ENCODE data around the gene RELA.
A peak's percentile ranks its signal among the peaks of the same experiment; 100 is the strongest.

RELA gene

DNA sequence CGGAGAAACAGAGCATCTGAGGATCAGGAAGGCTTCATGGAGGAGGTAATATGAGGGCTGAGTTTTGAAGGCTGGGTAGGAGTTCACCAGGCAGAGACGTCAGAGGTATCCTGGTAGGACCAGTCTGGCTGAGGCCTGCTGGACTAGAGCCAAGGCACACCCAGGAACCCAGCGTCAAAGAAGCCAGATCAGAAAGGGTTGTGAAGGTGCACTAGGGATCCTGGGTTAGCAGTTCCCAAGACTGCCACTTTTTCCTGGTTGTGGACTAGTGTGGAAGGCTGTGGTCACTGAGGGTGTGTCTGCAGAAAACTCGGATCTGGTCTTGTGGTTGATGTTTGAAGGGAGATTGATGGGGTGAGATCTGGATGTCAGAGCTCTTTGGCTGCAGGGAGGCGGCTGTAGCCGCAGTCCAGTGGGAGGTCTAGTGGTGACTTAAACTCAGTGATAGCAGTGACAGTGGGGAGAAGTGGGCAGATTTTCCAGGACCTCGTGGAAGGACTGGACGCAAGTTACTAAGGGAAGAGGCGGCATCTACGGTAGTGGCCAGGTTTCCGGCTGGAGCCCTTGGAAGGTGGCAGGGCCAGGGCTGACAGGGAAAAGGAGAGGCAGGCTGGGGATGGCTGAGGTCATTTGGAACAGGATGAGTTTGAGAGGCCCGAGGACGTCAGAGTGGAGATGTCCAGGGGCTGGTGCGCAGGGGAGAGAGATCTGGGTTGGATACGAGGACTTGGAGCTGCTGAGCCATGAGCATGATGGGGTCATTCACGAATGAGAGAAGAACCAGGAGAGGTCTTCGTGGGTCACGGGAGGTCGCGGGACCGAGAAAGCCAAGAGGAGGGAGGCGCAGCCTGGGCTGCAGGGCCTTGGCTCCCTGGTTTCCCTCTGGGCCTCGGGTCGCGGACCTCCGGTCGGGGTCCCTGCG lies 10.9 kb downstream of the RELA start (continued):
- TF ChIP-seq KLF9 (tag by site-specific recombination; IDR thresholded peaks at IDR 0.05; ENCODE audit: low read depth) (no peak; the same call in 1 of the 2 replicates), ZNF768 (tag by site-specific recombination; IDR thresholded peaks at IDR 0.05) (no peak), ZNF776 (tag by site-specific recombination; IDR thresholded peaks at IDR 0.05; ENCODE audit: borderline replicate concordance) (no peak), ZNF843 (tag by site-specific recombination; IDR thresholded peaks at IDR 0.05) (no peak), ZNF23 (tag by site-specific recombination; IDR thresholded peaks at IDR 0.05; ENCODE audit: borderline replicate concordance) (no peak)
- TF ChIP-seq, protein P1, sequence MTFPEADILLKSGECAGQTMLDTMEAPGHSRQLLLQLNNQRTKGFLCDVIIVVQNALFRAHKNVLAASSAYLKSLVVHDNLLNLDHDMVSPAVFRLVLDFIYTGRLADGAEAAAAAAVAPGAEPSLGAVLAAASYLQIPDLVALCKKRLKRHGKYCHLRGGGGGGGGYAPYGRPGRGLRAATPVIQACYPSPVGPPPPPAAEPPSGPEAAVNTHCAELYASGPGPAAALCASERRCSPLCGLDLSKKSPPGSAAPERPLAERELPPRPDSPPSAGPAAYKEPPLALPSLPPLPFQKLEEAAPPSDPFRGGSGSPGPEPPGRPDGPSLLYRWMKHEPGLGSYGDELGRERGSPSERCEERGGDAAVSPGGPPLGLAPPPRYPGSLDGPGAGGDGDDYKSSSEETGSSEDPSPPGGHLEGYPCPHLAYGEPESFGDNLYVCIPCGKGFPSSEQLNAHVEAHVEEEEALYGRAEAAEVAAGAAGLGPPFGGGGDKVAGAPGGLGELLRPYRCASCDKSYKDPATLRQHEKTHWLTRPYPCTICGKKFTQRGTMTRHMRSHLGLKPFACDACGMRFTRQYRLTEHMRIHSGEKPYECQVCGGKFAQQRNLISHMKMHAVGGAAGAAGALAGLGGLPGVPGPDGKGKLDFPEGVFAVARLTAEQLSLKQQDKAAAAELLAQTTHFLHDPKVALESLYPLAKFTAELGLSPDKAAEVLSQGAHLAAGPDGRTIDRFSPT (tag by site-specific recombination; IDR thresholded peaks at IDR 0.05), result no peak

DNA sequence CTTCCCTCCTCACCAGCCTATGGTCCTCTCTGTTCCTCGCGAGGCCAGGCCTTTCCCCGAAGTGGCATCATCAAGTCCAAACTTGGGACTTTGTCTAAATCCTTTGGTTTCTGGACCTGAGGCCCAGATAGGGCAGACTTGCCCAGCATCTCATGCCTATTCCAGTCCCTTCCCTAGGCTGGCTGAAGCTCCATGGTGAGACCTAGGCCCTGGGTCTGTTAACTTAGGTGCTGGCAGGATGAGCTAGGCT lies 11.5 kb downstream of the RELA start:
- no peak for TF ChIP-seq ZBTB48 (tag by site-specific recombination; IDR thresholded peaks at IDR 0.05)
- Histone ChIP-seq H3K9me3 (ENCODE audit: control insufficient read depth, insufficient read depth, low read depth, low read length) (no peaks in the 10 kb centered on the region), H3K4me1 (ENCODE audit: control insufficient read depth, insufficient read depth, low read length) (peaks cover 8% of the 10 kb centered on the region), H3K4me3 (ENCODE audit: low read depth, low read length) (no peak overlapping the region), H3K36me3 (ENCODE audit: control insufficient read depth in 2 of 2, insufficient read depth in 1 of 2, low read length in 2 of 2) (peaks cover 0 to 56% of the 10 kb centered on the region in 2 experiments; a peak in 1 of 3 replicates), H3K27ac (ENCODE audit: extremely low read depth, low read depth, low read length) (no peak overlapping the region)
- ChIA-PET POLR2A (interaction anchor here (3.8 to 6.5 kb wide), 3 partner anchors 11 to 37 kb away, joined by 13 to 50 read pairs (median 34); partner anchors contain the start of genes MAP3K11, PCNX3, RELA and SIPA1), CTCF (interaction anchor here (0.7 to 1.3 kb wide), 2 partner anchors 25 to 393 kb away, joined by 3 to 4 read pairs; no protein-coding TSS in a partner anchor)

DNA sequence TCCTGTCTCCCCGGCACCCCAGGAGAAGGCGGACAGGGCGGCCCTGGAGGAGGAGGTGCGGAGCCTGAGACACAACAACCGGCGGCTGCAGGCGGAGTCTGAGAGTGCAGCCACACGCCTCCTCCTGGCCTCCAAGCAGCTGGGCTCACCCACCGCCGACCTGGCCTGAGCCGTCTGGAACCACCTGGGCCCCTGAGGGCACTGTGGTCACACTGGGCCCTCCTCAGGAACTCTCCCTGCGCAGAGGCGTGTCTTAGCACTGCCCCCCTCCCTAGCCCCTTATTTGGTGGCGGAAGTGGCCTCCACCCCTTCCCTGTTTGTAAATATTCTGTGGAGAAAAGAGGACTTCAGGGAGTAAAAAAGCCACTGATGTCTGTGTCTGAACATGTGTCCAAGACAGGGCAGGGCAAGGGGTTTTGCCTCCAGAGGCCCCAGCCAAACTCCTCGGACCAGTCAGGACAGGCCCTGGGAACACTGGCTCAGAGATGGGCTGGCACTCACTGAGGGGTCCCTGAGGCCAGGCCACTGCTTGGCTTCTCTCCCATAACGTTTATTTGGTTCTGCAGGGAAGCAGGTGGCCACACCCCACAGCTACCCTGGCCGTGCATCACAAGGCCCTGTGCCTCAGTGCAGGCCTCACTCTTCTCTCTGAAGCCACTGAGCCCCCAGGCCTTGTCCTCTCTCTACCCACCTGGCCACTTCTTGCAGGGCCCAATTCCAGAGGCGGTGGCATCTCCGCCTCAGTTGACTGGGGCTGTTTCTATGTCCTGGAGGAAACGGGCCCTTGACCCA lies 12.0 kb downstream of the RELA start:
- Histone ChIP-seq H3K27ac (ENCODE audit: extremely low read depth, low read depth, low read length) (no peak overlapping the region), H3K4me3 (ENCODE audit: low read depth, low read length) (no peak overlapping the region), H3K9me3 (ENCODE audit: control insufficient read depth, insufficient read depth, low read depth, low read length) (no peaks in the 10 kb centered on the region), H3K36me3 (ENCODE audit: control insufficient read depth in 2 of 2, insufficient read depth in 1 of 2, low read length in 2 of 2) (peaks cover 0 to 56% of the 10 kb centered on the region in 2 experiments; a peak in 1 of 3 replicates), H3K4me1 (ENCODE audit: control insufficient read depth, insufficient read depth, low read length) (peaks cover 8% of the 10 kb centered on the region)
- TF ChIP-seq, protein P2, sequence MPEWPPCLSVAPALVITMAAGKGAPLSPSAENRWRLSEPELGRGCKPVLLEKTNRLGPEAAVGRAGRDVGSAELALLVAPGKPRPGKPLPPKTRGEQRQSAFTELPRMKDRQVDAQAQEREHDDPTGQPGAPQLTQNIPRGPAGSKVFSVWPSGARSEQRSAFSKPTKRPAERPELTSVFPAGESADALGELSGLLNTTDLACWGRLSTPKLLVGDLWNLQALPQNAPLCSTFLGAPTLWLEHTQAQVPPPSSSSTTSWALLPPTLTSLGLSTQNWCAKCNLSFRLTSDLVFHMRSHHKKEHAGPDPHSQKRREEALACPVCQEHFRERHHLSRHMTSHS (tag by site-specific recombination; IDR thresholded peaks at IDR 0.05), result no peak
- peak; percentile 12; the same call in 1 of the 2 replicates for TF ChIP-seq ZIC2 (tag by site-specific recombination; IDR thresholded peaks at IDR 0.05)
- TF ChIP-seq ZNF112 (tag by site-specific recombination; IDR thresholded peaks at IDR 0.05), result no peak
- TF ChIP-seq OVOL3 (tag by site-specific recombination; IDR thresholded peaks at IDR 0.05), result no peak
- POLR2A ChIA-PET, result interaction anchor here (1.0 to 6.5 kb wide), 5 partner anchors 8 to 36 kb away, joined by 3 to 50 read pairs (median 13); partner anchors contain the start of genes MAP3K11, PCNX3, RELA and SIPA1
- CTCF ChIA-PET, result interaction anchor here (0.7 to 1.3 kb wide), 2 partner anchors 25 to 394 kb away, joined by 3 to 4 read pairs; no protein-coding TSS in a partner anchor

DNA sequence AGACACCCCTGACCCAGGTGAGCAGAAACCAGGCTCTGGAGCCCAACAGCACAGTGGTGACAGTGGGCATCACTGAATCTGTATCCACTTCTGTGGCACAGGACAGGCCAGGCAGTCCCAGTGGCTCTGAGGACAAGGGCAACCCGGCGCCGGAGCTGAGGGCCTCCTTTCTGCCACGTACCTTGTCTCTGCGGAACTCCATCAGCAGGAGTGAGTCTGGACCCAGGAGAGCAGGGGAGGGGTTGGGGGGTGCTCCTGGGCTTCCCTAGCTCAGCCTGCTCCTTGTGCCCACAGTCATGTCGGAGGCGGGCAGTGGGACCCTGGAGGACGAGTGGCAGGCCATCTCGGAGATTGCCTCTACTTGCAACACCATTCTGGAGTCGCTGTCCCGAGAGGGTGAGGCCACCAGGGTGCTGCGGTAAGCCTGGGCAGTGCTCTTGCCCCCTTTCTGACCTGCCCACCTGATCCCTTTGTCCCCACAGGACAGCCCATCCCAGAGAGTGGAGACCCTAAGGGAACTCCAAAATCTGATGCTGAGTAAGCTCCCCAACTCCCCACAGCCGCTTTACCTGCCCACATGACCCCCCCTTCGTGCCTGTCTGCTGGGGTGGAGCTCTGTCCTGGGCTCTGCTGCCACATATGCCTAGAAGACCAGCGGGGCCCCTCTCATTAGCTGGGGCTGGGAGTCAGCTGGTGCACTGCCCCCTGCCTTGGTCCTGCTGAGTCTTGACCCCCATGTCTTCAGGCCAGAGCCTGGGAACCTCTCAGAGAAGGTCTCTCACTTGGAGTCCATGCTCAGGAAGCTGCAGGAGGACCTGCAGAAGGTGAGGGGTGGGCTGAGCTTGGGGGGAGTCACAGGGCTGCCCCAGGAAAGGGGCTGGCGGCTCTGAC lies 12.8 kb downstream of the RELA start:
- no peak overlapping the region for H3K4me3 ChIP-seq (ENCODE audit: low read depth, low read length)
- CTCF ChIA-PET, result interaction anchor here (0.6 to 1.3 kb wide), 5 partner anchors 8 to 184 kb away, joined by 3 to 5 read pairs (median 3); partner anchors contain the start of gene SNX32
- TF ChIP-seq ZNF514 (tag by site-specific recombination; IDR thresholded peaks at IDR 0.05), result no peak
- TF ChIP-seq ZNF24 (tag by site-specific recombination; IDR thresholded peaks at IDR 0.05), result no peak
- TF ChIP-seq GLIS2 (tag by site-specific recombination; IDR thresholded peaks at IDR 0.05), result 0 out of 2 replicates have a peak, but pooled peaks have one; percentile 10
- TF ChIP-seq, protein P3, sequence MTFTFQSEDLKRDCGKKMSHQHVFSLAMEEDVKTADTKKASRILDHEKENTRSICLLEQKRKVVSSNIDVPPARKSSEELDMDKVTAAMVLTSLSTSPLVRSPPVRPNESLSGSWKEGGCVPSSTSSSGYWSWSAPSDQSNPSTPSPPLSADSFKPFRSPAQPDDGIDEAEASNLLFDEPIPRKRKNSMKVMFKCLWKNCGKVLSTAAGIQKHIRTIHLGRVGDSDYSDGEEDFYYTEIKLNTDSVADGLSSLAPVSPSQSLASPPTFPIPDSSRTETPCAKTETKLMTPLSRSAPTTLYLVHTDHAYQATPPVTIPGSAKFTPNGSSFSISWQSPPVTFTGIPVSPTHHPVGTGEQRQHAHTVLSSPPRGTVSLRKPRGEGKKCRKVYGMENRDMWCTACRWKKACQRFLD (tag by site-specific recombination; IDR thresholded peaks at IDR 0.05), result no peak
- TF ChIP-seq ZIC2 (tag by site-specific recombination; IDR thresholded peaks at IDR 0.05), result peak; percentile 76
- peaks cover 8% of the 10 kb centered on the region for H3K4me1 ChIP-seq (ENCODE audit: control insufficient read depth, insufficient read depth, low read length)
- H3K9me3 ChIP-seq (ENCODE audit: control insufficient read depth, insufficient read depth, low read depth, low read length), result no peaks in the 10 kb centered on the region
- peaks cover 0 to 56% of the 10 kb centered on the region in 2 experiments; a peak in 1 of 3 replicates for H3K36me3 ChIP-seq (ENCODE audit: control insufficient read depth in 2 of 2, insufficient read depth in 1 of 2, low read length in 2 of 2)
- POLR2A ChIA-PET, result interaction anchor here (1.0 to 6.5 kb wide), 3 partner anchors 9 to 13 kb away, joined by 3 to 50 read pairs (median 4); partner anchors contain the start of genes RELA and SIPA1
- H3K27ac ChIP-seq (ENCODE audit: extremely low read depth, low read depth, low read length), result no peak overlapping the region

Data from HEK293 (cell line).